ENCODE measurements around the gene BRD4. TPM values are rescaled to one million over a fixed set of nuclear protein-coding genes. Genes with fewer than 3 reads are reported as not detected.

BRD4 gene
- total RNA-seq, 1 experiment from 2014 or later = 144 TPM

GRCh38 chr19:15248648-15249527 lies 83.5 kb downstream of the BRD4 start:
- Histone ChIP-seq H3K9ac (ENCODE audit: extremely low read depth, insufficient read length, low read length) (no peak overlapping the region), H4K20me1 (ENCODE audit: control insufficient read depth, insufficient read depth, insufficient read length) (peaks cover 2% of the 10 kb centered on the region)

More at GRCh38 chr19:15248648-15249527, 83.5 kb downstream of the BRD4 start:
- Histone ChIP-seq H3K27ac (ENCODE audit: insufficient read length, low read depth, low read length) (no peak overlapping the region), H3K23ac (ENCODE audit: insufficient read length, low read depth, low read length) (no peak overlapping the region), H3T11ph (ENCODE audit: low read length) (no peak overlapping the region), H4K5ac (ENCODE audit: insufficient read length, low read depth, low read length) (no peak overlapping the region), H4K91ac (ENCODE audit: insufficient read length, low read depth, low read length) (no peak overlapping the region), H3K4me2 (ENCODE audit: insufficient read depth, insufficient read length, low read length) (no peak overlapping the region), H4K8ac (replicated peaks; ENCODE audit: insufficient read length, low read depth, low read length) (no peak overlapping the region), H2BK20ac (ENCODE audit: low read depth, low read length, poor library complexity, severe bottlenecking) (no peak overlapping the region), H3K79me1 (ENCODE audit: insufficient read depth, low read depth, low read length, poor library complexity, severe bottlenecking) (no peaks in the 10 kb centered on the region), H3K14ac (ENCODE audit: insufficient read depth, low read length) (no peak overlapping the region), H2AK5ac (ENCODE audit: insufficient read length, low read length) (no peak overlapping the region), H2BK12ac (ENCODE audit: insufficient read length, low read depth, low read length) (no peak overlapping the region), H2BK120ac (ENCODE audit: low read depth, low read length, poor library complexity, severe bottlenecking) (no peak overlapping the region), H3K4me1 (ENCODE audit: insufficient read depth, low read length) (no peaks in the 10 kb centered on the region), H2BK15ac (ENCODE audit: low read depth, low read length) (no peak overlapping the region), H3K4ac (ENCODE audit: low read depth, low read length) (no peak overlapping the region), H3K9me3 (ENCODE audit: control insufficient read depth, low read depth, low read length) (no peaks in the 10 kb centered on the region), H3K56ac (ENCODE audit: insufficient read length, low read depth, low read length) (no peak overlapping the region), H3K18ac (ENCODE audit: insufficient read length, low read depth, low read length) (no peak overlapping the region), H2AFZ (ENCODE audit: low read length) (no peak overlapping the region), H3K27me3 (ENCODE audit: insufficient read depth, low read length) (no peaks in the 10 kb centered on the region), H2BK5ac (ENCODE audit: insufficient read length, low read length) (no peak overlapping the region), H3K79me2 (ENCODE audit: insufficient read depth, low read length) (no peaks in the 10 kb centered on the region), H3K23me2 (ENCODE audit: insufficient read length, low read depth, low read length, poor library complexity, severe bottlenecking) (no peaks in the 10 kb centered on the region)
- DNase-seq = no peak
- Mint-ChIP-seq H3K27me3 (ENCODE audit: low read depth) (no peaks in the 10 kb centered on the region), H3K27ac (peak overlapping the region in 2 of 3 experiments; percentile 20 to 47; a peak in 2 of 7 replicates), H3K36me3 (ENCODE audit: insufficient read depth in 1 of 3, low read depth in 3 of 3) (peaks cover 38 to 69% (median 68%) of the 10 kb centered on the region in 3 experiments), H3K4me3 (no peak overlapping the region), H3K9me3 (no peaks in the 10 kb centered on the region), H3K4me1 (peaks cover 14 to 26% of the 10 kb centered on the region in 2 experiments)
- TF ChIP-seq CTCF (conservative IDR thresholded peaks at IDR 0.05) = no peak
- WGBS (ENCODE audit: extremely low coverage, insufficient read length, low lambda C conversion rate) = no CpG with 5 or more reads among the region's 19 CpGs
